Measurements from ENCODE around the gene INO80. TPM values are rescaled to one million over a fixed set of nuclear protein-coding genes. Genes with fewer than 3 reads are reported as not detected.

The INO80 gene
- total RNA-seq, 2 donors from 2014 or later: 23.0 to 51.2 TPM

DNA sequence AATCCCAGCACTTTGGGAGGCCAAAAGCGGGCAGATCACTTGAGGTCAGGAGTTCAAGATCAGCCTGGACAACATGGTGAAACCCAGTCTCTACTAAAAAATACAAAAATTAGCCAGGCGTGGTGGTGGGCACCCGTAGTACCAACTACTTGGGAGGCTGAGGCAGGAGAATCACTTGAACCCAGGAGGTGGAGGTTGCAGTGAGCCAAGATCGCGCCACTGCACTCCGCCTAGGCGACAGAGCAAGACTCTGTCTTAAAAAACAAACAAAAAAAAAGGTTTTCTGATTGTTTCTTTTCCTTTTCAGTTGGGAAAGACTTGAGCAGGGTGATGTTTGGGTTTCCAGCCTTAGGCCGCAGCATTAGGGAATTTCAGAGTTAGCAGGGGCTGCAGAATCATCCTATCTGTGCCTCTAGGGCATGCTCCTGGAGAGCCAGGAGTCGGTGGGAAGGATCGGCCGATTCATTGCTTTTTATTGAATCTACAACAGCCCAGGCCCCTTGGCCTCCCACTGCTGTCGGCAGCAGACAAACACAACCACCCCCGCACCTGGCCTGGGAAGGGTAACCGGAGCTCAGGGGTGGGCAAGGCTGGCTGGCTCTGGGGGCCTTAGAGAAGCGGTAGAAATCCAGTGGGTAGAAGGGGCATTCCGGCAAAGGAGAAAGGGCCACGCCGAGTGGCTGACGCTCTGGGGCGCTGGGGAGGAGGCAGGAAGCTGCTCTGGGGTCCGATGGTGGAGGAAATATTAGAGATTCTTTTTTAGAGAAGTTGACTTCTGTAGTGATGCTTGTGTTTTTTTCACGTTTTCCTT lies 156.5 kb downstream of the INO80 start:
- DNase-seq (ENCODE audit: low spot score): no peak
- intact Hi-C loops (cut with DNase I): no loop called here
- H3K27me3 ChIP-seq (replicated peaks; ENCODE audit: insufficient read depth): no peaks in the 10 kb centered on the region
- peaks cover 5% of the 10 kb centered on the region for H3K4me1 ChIP-seq (replicated peaks)
- H3K4me3 ChIP-seq: no peak overlapping the region
- no peaks in the 10 kb centered on the region for H3K9me3 ChIP-seq
- 81% methylated on average over 22 of the region's 22 CpGs for WGBS
- TF ChIP-seq POLR2AphosphoS5 (IDR thresholded peaks at IDR 0.05) (no peak), POLR2A (IDR thresholded peaks at IDR 0.05) (no peak)
- TF ChIP-seq, protein P1, sequence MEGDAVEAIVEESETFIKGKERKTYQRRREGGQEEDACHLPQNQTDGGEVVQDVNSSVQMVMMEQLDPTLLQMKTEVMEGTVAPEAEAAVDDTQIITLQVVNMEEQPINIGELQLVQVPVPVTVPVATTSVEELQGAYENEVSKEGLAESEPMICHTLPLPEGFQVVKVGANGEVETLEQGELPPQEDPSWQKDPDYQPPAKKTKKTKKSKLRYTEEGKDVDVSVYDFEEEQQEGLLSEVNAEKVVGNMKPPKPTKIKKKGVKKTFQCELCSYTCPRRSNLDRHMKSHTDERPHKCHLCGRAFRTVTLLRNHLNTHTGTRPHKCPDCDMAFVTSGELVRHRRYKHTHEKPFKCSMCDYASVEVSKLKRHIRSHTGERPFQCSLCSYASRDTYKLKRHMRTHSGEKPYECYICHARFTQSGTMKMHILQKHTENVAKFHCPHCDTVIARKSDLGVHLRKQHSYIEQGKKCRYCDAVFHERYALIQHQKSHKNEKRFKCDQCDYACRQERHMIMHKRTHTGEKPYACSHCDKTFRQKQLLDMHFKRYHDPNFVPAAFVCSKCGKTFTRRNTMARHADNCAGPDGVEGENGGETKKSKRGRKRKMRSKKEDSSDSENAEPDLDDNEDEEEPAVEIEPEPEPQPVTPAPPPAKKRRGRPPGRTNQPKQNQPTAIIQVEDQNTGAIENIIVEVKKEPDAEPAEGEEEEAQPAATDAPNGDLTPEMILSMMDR (IDR thresholded peaks at IDR 0.05): no peak
- no peaks in the 10 kb centered on the region for H3K36me3 ChIP-seq
- H3K27ac ChIP-seq: no peak overlapping the region

DNA sequence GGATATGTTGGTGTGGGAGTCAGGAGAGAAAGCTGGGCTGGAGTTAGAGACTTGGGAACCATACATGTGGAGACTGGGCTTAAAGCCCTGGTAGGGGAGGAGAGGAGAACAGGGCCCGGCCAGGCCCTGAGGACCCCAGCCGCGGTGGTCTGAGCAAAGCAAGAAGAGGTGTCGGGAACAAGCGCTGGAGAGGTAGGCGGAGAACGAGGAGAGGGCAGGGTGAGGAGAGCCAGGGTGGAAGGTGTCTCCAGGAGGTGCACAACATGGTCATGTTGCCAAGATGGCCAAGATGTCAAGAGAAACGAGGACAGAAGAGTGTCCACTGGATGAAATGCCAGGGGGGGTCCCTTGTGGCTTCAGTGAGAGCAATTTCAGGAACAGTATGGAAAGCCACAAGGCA lies 157.4 kb downstream of the INO80 start:
- intact Hi-C loops (cut with DNase I): no loop called here
- 94% methylated on average over 8 of the region's 8 CpGs for WGBS
- H3K27ac ChIP-seq: no peak overlapping the region

DNA sequence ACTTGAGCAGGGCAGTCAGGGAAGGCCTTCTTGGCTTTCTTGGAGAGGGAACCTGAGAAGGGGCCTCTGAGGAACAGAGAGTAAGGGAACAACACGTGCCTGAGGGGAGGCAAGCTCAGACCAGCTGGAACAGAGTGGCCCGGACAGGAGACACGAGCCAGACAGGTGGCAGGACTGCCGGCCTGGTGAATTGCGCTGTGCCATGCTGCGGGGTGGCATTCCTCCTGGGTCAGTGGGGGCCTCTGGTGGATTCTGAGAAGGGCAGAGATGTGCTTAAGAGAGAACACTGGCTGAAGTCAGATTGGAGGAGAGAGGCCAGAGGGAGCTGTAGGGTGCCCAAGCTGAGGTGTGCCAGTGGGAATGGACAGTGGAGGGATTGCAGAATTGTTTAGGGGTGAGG lies 157.9 kb downstream of the INO80 start:
- intact Hi-C loops (cut with DNase I): no loop called here
- no peak overlapping the region for H3K4me3 ChIP-seq
- DNase-seq (ENCODE audit: low spot score): peak; percentile 36
- no peaks in the 10 kb centered on the region for H3K9me3 ChIP-seq
- no peaks in the 10 kb centered on the region for H3K27me3 ChIP-seq (replicated peaks; ENCODE audit: insufficient read depth)
- no peak for TF ChIP-seq POLR2AphosphoS5 (IDR thresholded peaks at IDR 0.05)
- no peak for TF ChIP-seq POLR2A (IDR thresholded peaks at IDR 0.05)
- TF ChIP-seq, protein P1 (IDR thresholded peaks at IDR 0.05): no peak
- 33% methylated on average over 6 of the region's 6 CpGs for WGBS
- peak overlapping the region in 1 of 2 donors; percentile 51 for H3K27ac ChIP-seq
- H3K4me1 ChIP-seq (replicated peaks): peaks cover 5% of the 10 kb centered on the region
- H3K36me3 ChIP-seq: no peaks in the 10 kb centered on the region

More for the DNA sequence above, 157.4 kb downstream of the INO80 start:
- Histone ChIP-seq H3K4me1 (replicated peaks) (peaks cover 5% of the 10 kb centered on the region), H3K4me3 (no peak overlapping the region), H3K36me3 (no peaks in the 10 kb centered on the region), H3K27me3 (replicated peaks; ENCODE audit: insufficient read depth) (no peaks in the 10 kb centered on the region), H3K9me3 (no peaks in the 10 kb centered on the region)
- TF ChIP-seq POLR2AphosphoS5 (IDR thresholded peaks at IDR 0.05): no peak
- TF ChIP-seq POLR2A (IDR thresholded peaks at IDR 0.05): no peak
- TF ChIP-seq, protein P1 (IDR thresholded peaks at IDR 0.05): no peak
- no peak for DNase-seq (ENCODE audit: low spot score)

DNA sequence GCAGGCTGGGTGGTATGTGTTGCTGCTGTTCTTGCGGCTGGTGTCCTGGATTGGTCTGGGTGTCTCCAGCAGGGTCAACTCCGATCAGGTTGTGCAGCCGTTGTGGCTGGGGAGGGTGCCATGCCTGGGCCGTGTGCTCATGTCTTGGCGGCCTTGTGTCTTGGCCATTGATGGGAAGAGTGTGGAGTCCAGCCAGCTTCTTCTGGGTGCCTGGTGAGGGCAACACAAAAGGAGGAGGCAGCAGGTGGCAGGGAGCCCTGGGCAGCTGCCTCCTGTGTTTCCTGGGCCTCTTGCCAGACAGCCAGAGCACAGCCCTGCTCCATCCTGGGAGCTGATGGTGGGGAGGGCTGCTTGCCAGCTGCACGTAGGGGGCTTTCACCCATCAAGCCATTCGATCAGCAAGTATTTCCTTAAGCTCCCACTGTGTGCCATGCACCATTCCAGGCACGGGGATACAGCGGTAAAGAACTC lies 158.5 kb downstream of the INO80 start:
- TF ChIP-seq, protein P1 (IDR thresholded peaks at IDR 0.05): no peak
- peak; percentile 44 for TF ChIP-seq POLR2AphosphoS5 (IDR thresholded peaks at IDR 0.05)
- intact Hi-C loops (cut with DNase I): no loop called here
- peak overlapping the region; percentile 3 to 51 for H3K27ac ChIP-seq
- H3K4me3 ChIP-seq: no peak overlapping the region
- H3K36me3 ChIP-seq: no peaks in the 10 kb centered on the region
- 25% methylated on average over 9 of the region's 9 CpGs for WGBS
- DNase-seq (ENCODE audit: low spot score): peak; percentile 76
- peaks cover 5% of the 10 kb centered on the region for H3K4me1 ChIP-seq (replicated peaks)
- H3K27me3 ChIP-seq (replicated peaks; ENCODE audit: insufficient read depth): no peaks in the 10 kb centered on the region
- no peaks in the 10 kb centered on the region for H3K9me3 ChIP-seq

Measured in prostate gland (tissue), 2 donors.